GM21529 (cell line): ENCODE measurements around the gene UCP3.
A peak's percentile ranks its signal among the peaks of the same experiment; 100 is the strongest.

ENCODE experiments used
- ATAC-seq: cut with Tn5 transposase; IDR thresholded peaks from one replicate; pipeline ENCODE4 v1.9.1; 2021; ENCODE audit not compliant: unreplicated experiment

UCP3 gene

DNA sequence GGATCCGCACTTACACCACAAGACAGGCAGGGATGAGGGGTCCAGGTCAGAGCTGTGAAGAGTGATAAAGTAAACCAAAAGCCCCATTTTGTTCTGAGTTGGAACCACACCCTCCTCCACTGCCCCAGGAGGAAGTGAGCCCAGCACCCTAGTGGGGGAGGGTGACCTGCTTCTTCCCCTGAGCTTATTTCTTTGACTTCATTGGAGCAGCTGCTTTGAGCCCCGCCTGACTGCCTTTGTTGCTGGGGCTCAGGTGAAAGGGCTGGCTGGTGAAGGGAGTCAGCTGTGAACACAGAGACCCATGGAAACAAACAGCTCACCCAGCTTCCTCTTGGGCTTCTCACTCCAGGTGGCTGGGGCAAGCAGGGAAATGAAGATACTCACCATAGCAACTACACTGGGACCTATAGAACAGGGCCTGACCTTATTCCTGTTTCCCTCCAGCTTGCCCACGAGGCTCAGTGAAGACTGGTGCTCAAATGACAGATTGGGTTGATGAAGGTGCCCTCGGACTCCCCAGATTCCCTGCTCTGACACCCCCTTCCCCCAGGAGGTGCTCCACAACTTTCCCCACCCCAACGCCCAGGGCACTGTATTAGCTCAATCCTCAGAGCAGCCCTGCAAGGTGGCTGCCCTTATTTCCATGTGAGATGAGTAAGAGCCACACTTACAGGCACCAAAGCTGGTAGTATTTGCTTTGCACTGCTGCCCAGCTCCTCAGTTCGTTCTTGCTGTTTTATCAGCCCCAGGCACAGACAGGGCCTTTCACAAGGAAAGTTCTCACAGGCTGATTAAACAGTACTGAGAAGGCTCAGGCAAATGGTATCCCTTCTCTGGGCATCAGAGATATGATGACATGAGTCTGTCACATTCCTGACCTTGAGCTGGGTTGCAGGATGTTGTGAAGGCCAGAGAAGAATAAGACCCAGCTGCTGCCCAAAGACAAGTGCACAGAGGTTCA lies 28.6 kb downstream of the UCP3 start:
- ATAC-seq = peak; percentile 48

DNA sequence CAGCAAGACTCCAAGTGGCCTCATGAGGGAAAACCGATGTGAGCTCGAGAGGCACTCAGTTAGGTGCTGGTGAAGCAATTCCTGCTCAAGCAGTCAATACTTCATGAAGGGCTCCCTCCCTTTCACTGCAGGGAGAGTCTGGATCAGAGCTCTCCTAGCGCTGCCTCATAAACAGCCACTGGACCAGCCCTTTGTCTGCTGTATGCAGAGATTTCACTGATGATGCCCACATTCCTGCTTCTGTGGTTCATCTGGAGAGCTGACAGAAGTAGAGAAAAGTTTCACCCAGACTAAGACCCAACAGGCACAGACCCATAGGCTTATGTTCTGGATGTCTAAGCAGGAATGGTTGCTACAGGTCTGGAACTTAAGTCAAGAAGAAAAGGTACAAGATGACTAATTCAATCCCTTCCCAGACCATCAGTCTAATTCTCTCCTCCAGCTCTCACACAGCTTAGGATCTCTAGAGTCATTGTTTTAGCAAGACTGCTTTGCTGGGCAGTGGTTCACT lies 30.3 kb downstream of the UCP3 start:
- ATAC-seq = no peak

DNA sequence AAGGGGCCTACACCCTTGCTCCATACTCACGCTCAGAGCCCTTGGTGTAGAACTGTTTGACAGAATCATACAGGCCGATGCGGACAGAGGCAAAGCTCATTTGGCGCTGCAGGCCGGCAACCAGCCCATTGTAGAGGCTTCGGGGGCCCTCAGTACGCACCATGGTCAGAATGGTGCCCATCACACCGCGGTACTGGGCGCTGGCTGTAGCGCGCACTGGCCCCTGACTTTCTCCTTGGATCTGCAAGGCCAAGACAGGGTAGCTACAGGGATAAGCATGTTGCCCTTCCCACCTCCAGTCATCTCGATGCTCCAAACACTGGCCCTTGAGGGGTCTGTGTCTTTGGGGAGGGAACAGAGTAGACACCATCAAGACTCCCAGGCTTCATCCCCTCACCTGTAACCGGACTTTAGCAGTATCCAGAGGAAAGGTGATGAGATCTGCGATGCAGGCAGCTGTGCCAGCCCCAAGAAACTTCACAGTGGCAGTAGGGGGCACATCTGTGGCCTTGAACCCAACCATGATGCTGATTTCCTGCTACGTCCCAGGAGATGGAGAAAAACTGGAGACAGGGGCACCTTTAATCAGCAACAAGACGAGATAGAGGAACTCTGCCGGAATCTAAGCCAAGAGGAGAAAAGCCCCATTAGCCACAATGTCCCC lies 30.9 kb downstream of the UCP3 start:
- ATAC-seq = no peak

DNA sequence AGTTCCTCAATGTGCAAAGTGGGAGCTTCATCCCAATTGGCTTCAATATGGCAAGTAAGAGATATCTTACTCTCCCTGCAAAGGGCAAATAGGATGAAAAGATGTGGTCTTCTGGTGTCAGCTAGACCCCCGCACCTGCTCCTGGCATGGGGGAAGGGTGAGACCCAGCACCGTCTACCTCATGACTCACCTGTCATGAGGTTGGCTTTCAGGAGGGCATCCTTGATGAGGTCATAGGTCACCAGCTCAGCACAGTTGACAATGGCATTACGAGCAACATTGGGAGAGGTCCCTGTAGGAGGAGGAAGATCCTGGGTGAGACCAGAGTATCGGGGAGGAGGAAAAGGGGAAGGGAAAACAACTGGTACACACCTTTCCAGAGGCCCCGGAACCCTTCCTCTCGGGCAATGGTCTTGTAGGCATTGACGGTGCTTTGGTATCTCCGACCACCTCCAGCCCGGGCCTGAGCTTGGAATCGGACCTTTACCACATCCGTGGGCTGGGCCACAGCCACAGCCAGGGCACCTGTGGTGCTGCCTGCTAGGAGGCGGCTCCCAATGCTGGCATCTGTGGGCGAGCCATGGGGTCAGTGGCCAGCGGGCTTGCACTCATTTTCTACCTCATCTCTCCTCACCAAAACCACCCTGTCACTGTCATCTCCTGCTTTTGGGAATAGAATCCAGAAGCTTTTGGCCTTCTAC lies 32.3 kb downstream of the UCP3 start:
- no peak for ATAC-seq

DNA sequence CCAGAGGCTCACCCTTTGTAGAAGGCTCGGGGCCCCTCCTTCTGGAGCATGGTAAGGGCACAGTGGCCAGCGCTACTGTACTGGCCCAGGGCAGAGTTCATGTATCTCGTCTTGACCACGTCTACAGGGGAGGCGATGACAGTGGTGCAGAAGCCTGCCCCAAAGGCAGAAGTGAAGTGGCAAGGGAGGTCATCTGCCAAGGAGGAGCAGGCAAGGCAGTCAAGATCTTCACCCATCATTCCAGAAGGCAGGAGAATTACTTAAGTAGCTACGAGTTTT lies 33.5 kb downstream of the UCP3 start:
- no peak for ATAC-seq

DNA sequence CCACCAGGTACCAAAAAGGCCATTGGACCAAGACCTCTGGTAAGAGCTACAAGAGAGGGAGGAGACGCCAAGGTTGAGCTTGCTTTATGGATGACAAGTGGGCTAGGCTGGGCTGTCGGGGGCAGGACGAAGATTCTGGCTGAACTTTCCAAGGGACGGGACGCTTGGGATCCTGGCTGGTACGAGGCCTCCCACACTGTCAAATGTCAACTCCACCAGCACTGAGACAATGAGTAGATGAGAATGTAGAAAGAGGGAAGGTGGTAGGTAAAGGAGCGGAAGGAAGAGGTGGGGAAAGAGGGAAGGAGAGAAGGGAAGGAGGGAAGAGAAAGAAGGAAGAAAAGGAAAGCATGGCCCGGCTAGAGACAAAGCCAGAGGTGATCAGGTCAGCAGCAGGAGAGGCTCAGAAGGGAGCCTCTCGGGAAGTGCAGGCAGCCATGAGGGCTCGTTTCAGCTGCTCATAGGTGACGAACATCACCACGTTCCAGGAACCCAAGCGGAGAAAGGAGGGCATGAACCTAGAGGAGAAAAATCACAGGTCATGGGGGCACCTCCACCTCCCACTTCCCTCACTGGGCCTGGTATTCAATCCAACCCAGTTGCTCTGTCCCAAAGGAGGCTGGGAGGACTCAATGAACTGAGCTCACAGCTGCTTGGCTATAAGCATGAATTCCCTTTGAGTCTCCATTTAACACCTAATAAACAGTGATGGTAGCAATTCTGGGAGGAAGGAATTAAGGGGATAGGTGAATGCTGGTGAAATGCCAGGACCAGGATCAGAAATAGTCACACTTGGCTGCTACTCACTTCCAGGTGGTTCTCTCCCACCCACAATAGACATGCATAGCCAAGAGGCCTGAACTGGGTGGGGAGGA lies 34.0 kb downstream of the UCP3 start:
- no peak for ATAC-seq

DNA sequence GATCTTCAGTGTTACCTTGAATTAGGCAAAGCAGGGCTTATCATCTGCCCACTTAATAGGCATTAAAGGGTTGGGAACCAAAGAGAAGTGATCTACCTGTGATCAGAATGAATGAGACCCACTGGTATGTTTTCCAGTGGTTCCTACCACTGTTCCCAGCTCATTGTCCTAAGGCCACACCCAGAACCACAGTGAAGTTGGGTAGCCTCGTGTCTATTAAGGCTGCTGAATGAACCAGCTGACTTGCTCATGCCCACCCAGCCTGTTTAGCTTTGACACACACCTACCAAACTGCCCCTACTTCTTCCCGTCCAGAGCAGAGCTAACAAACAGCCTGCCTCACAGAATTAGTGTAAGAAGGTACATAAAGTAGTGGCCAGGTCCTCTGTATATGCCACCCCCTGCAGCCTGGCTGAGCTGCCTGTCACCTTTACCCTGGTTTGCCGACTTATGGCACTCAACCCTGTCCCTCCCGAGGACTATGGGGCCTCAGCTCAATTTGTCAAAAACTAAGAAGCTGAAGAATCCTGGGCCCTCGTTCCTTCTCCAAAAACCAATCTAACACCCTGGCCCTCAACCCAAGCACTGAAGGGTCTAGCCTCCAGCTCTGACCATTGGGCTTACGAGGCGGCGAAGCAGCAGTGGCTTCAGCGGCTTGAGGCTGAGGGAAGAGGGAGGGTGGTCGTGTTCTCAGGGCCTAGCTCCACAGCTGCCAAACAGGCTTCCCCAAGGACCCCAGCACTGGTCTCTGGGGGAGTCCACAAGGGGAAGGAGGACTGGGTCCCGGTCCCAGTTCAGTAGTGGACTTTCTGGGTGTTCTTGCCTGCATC lies 36.0 kb downstream of the UCP3 start:
- no peak for ATAC-seq

DNA sequence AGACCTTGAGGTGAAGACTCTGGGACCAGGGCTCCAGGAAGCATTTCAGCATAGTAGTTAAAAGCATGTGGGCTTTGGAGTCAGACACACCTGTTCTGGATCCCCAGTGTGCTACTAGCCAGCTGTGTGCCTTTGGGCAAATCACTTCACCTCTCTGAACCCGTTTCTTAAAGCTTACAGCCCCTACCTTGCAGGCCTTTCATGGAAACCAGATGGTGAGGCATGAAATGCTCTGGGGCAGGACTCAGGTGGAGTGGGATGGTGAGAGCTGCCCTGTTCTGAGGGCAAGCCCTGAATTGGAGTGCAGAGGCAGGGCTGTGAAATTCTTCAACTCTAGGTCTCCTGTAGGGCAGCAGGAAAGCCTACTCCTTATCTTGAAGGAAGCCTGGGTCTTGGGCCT lies 36.7 kb downstream of the UCP3 start:
- no peak for ATAC-seq

DNA sequence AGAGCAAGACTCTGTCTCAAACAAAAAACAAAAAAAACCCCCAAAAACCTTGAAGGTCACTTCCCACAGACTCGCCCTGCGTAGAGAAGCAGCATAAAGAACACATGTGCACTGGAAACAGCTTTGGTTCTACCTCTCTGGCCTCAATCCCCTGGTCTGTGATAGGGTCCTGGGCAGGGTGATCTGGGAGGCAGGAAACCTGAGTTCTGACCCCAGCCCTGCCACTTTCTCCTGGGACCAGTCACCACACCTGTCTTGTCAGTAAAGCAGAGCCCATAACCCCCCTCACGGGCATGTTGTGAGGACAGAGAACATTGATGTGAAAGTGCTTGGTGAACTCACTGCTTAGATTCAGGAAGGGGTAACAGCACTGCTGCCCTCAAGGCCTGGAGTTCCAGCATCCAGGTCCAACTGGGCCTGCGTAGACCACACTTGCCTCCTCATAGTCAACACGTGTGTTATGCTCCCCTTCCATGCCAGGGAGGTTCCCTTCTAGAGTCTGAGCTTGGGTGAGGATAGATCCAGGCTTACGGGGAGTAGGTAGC lies 37.6 kb downstream of the UCP3 start:
- no peak for ATAC-seq

DNA sequence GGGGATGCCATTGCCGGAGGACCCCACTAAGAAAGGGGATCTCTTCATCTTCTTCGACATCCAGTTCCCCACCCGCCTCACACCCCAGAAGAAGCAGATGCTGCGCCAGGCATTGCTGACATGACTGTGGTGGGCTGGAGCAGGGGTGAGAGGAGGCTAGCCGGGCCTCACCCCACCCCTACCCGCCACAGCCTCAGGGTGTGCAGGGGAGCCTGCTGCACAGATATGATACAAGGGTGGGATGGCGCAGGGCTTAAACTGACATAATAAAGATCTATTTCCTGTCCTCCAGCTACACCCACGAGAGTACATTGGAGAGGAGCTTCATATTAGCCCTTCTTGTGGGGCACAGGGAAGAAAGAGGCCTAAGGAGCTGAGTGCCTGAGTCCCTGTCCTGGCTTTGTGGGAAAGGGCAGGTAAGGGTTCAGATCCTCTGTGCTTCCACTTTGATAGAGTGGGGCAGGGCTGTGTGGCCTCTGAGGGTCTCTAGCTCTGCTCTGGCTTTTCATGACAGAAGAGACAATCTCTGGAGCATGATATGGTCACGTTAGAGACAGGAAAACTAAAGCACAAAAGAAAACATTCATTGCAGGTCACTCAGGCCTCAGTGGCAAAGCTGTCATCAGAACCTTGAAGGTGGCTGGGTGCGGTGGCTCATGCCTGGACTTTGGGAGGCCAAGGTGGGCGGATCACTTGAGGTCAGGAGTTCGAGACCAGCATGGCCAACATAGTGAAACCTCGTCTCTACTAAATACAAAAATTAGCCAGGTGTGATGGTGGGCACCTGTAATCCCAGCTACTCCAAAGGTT lies 38.7 kb downstream of the UCP3 start:
- ATAC-seq = no peak

DNA sequence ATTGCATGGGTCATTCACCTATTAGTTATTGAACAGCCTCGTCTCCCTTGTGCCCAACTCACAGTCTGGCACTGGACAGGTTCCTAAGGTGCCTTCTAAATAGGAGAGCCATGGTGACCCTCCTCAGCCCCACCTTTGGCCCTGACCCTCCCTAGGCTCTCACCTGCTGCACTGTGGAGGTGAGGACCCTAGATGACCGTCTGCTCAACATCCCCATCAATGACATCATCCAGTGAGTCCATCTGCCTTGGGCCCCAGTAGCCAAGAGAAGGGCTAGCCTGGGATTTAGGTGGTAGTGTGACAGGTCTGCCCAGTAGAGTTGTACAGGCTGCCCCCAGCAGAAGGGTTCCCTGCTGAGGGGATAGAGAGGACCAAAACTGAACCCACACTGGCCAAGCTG lies 39.8 kb downstream of the UCP3 start:
- no peak for ATAC-seq

DNA sequence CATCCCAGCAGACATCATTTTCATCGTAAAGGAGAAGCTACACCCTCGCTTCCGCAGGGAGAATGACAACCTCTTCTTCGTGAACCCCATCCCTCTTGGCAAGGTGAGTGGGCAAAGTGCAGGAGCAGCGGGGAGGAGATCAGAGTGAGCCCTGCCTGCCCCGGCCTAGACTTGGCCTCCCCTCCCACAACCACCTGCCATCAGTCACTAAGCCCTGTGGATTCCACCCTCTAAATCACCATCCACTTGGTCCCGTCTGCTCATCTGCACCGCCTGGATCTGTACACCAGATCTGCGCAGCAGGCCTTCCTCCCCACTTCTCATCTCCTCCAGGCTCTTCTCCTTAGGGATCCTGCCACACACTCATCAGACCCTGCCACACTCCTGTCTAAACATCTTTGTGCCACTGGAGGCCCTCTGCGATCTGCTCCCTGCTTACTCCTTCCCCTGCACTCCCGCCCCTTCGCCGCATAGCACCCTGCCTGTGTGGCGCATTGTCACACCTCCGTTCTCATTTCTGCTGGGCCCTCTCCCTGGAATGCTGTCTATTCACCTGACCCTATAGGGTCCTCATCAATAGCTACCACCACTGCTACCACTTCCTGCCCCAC lies 40.4 kb downstream of the UCP3 start:
- ATAC-seq = no peak

DNA sequence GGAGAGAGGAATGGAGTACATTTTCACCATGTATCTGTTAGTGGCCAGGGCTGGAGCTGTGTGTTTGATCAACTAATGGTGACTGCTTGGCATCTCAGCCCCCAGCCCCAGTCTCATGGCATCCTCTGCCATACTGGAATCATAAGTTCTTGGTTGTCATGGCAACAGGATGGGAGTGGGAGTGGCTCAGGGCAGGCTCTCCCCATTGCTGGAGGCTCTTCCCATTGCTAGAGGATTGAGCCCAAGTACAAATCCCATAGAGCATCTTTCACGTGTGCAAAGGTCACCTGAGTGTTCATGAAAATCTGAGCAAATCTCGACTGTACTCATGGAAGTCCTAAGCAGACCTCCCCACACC lies 43.1 kb downstream of the UCP3 start:
- no peak for ATAC-seq

DNA sequence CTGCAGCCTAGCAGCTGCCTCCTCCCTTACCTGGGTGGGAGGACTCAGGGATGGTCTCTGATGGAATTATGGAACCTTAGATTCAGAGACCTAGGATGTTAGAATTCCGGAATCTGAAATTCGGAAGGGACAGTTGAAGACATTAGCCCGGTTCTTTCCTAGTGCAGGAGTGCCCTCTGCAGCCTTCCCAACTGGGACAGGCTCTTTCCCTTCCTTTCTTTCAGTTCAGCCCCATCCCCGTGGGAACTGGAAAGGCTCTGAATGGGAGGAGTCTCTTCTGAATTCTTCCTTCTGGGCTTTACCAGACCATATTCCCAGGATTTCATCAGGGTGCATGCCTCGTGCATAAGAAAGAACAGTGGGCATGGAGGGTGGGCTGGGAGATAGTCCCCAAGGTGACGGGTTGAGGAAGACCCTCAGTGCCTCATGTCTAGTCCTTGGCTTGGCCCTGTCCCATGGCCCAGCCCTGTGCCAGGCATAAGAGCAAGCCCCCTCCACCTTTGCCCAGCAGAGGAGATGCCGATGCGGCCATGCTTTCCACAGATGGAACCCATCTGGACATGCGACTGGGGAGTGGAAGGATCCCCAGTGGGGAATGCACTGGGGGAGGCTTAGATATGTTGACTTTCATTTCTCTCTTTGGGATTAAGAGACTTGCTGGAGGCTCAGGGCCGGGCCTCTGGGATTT lies 43.7 kb downstream of the UCP3 start:
- no peak for ATAC-seq

DNA sequence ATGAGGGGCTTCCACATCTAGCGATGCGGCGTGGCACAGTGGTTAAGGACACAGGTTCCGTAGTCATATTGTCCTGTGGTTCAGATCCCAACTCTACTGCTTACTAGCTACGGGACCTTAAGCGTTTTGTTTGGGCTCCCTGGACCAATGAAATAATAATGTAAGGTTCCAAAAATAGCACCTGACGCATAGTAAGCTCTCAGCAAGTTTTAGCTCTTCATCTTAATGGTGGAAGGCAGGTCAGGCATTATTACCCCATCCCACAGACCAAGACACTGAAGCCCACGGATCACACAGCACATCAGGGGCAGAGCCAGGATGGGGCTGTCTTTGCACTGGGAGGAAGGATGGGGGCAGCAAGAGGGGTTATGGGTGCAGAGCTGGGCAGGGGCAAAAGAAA lies 45.0 kb downstream of the UCP3 start:
- no peak for ATAC-seq

DNA sequence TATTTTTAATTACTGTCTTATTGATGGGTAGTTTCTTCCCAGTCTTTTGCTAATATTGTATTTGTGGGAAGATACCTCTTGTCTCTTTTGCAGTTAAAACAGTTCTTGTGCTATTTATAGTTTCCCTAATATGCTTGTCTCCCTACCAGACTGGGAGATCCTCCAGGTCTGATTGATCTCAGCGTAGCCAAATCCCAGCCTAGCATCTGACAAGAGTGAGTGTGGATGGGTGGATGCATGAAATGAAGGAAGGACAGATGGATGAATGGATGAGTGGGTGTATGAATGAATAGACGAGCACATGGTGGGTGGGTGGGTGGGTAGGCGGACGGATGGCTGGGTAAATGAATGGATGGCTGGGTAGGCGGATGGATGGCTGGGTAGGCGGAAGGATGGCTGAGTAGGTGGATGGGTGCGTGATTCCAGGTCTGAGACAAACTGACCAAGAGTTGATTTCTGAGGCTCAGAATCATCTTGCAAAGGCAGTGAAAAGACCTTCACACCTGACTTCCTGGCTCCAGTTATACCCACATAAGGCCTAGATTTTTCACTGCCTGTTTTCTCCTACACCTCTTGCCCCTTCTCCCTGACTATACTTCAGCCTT lies 46.7 kb downstream of the UCP3 start:
- no peak for ATAC-seq

DNA sequence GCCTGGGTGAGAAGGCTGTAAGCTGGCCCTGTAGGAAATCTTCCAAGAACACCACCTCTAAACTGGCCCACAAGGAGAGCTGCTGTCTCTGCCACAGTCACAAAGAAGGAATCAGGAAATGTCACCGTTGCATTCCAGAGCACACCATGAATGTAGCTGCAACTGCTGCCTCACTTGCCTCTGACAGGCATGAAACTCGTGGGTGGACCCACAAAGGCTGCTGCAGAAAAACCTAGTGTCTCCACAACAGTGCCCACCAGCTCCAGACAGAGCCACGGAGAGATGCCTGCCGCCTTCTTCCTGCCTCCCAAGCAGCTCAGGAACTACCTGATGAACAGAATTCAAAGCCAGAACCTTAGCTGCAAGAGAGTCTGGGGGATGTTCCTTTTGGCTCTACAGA lies 47.6 kb downstream of the UCP3 start:
- ATAC-seq = no peak
